ENCODE measurements around the gene SLC8A1. TPM values are rescaled to one million over a fixed set of nuclear protein-coding genes. Genes with fewer than 3 reads are reported as not detected.

SLC8A1 gene
- total and polyA plus RNA-seq, 7 donors, result 0.20 to 4.9 (median 2.3) TPM

DNA sequence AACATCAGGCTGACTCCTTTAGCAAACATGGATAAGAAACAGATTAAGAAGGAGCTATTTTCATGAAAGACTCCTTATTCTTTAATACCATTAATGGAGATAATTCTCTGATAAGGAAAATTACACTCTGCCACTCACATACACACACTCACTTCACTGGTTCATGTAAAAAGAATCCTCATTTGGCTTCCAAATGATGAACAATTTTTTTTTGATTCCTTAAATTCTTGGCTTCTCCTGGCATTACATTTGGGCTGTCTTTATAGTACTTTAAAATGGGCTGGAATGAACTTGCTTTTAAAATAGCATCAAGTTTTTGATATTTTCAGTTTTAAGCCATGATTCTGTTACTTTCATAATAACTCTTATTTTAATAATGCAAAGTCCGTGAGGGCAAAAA, 328.6 kb downstream of the SLC8A1 start:
- intact Hi-C loops (cut with DNase I), result no loop called here
- DNase-seq, result no peak
- WGBS, 3 donors, result 58 to 64% (median 60%) methylated on average over 1 of the region's 1 CpG
- TF ChIP-seq, protein P1, sequence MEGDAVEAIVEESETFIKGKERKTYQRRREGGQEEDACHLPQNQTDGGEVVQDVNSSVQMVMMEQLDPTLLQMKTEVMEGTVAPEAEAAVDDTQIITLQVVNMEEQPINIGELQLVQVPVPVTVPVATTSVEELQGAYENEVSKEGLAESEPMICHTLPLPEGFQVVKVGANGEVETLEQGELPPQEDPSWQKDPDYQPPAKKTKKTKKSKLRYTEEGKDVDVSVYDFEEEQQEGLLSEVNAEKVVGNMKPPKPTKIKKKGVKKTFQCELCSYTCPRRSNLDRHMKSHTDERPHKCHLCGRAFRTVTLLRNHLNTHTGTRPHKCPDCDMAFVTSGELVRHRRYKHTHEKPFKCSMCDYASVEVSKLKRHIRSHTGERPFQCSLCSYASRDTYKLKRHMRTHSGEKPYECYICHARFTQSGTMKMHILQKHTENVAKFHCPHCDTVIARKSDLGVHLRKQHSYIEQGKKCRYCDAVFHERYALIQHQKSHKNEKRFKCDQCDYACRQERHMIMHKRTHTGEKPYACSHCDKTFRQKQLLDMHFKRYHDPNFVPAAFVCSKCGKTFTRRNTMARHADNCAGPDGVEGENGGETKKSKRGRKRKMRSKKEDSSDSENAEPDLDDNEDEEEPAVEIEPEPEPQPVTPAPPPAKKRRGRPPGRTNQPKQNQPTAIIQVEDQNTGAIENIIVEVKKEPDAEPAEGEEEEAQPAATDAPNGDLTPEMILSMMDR (IDR thresholded peaks at IDR 0.05), result no peak
- Histone ChIP-seq H3K4me1 (no peaks in the 10 kb centered on the region), H3K27me3 (ENCODE audit: insufficient read depth in 3 of 3, low read length in 2 of 3) (no peaks in the 10 kb centered on the region), H3K9me3 (no peaks in the 10 kb centered on the region), H3K36me3 (ENCODE audit: insufficient read depth in 1 of 2, low read depth in 1 of 2) (no peaks in the 10 kb centered on the region), H3K4me3 (no peak overlapping the region), H3K27ac (no peak overlapping the region)
- no peak for ATAC-seq

DNA sequence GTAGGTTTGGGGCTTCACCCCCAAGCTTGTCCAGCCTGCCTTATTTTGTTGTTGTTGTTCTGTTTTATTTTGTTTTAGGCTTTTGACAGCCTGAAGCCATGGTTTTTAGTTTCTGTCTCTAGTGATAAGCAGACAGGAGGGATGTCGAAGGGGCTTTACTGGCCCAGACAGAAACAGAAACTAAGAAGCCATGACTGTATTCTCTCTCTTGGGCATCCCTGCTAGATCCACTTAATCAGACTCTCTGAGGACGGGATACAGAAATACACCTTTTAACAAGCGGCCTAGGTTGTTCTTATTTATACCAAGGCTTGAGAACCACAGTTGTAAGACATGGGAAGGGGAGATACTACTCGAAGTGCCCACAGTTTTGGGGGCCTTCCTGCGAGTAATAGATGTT, 330.9 kb downstream of the SLC8A1 start:
- no peaks in the 10 kb centered on the region for H3K36me3 ChIP-seq (ENCODE audit: insufficient read depth in 1 of 2, low read depth in 1 of 2)
- intact Hi-C loops (cut with DNase I), result no loop called here
- 85 to 92% (median 86%) methylated on average over 5 of the region's 5 CpGs for WGBS, 3 donors
- ATAC-seq (no peak), DNase-seq (no peak)
- H3K4me3 ChIP-seq, result no peak overlapping the region
- no peak overlapping the region for H3K27ac ChIP-seq
- H3K4me1 ChIP-seq, result no peaks in the 10 kb centered on the region
- H3K27me3 ChIP-seq (ENCODE audit: insufficient read depth in 3 of 3, low read length in 2 of 3), result no peaks in the 10 kb centered on the region
- TF ChIP-seq, protein P1 (IDR thresholded peaks at IDR 0.05), result no peak
- no peaks in the 10 kb centered on the region for H3K9me3 ChIP-seq

DNA sequence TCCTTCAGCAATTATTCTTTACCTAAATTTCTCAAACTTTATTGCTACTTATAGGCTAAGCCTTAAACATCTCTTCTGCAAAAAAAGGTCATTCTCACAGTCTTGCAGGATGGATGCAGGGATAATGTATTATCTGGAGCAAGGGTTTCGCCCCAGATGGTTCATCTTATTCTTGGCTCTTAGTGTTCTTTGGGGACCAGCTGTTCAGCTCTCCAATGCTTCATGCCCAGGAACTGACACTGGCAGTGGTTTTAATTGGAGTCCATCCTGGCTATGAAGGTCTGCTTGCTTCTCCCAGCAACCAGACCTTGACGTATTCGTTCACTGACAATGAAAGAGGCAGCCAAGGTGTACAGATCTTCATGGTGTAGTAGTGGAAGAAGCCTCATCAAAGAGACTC, 331.9 kb downstream of the SLC8A1 start:
- WGBS, 3 donors, result 41 to 60% (median 45%) methylated on average over 3 of the region's 3 CpGs
- Histone ChIP-seq H3K4me3 (no peak overlapping the region), H3K27me3 (ENCODE audit: insufficient read depth in 3 of 3, low read length in 2 of 3) (no peaks in the 10 kb centered on the region), H3K36me3 (ENCODE audit: insufficient read depth in 1 of 2, low read depth in 1 of 2) (no peaks in the 10 kb centered on the region), H3K9me3 (no peaks in the 10 kb centered on the region), H3K27ac (no peak overlapping the region), H3K4me1 (no peaks in the 10 kb centered on the region)
- TF ChIP-seq, protein P1 (IDR thresholded peaks at IDR 0.05), result no peak
- no peak for ATAC-seq
- DNase-seq, result no peak
- intact Hi-C loops (cut with DNase I), result no loop called here

DNA sequence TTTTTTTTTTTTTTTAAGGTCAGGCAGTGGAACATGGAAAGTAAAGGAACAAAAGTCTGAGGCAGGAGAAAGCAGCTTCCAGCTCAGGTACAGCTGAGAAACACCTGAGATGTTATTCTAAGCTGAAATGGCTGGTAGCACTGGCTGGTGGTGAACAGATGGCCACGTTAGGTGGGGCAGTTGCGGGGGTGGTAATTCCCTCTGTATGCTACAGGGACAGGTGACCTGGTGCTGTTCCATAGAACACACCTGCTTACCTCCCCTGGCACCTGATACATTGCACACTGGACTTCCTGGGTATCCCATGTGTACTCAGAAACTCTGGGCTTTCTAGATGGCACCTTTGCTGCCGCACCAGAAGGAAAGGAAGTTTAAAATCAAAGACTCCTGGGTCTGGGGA, 333.3 kb downstream of the SLC8A1 start:
- ATAC-seq (no peak), DNase-seq (no peak)
- H3K27me3 ChIP-seq (ENCODE audit: insufficient read depth in 3 of 3, low read length in 2 of 3), result no peaks in the 10 kb centered on the region
- no peaks in the 10 kb centered on the region for H3K36me3 ChIP-seq (ENCODE audit: insufficient read depth in 1 of 2, low read depth in 1 of 2)
- H3K9me3 ChIP-seq, result no peaks in the 10 kb centered on the region
- no peak overlapping the region for H3K27ac ChIP-seq
- no peaks in the 10 kb centered on the region for H3K4me1 ChIP-seq
- WGBS, 3 donors, result 94 to 100% (median 95%) methylated on average over 3 of the region's 3 CpGs
- no peak overlapping the region for H3K4me3 ChIP-seq
- TF ChIP-seq, protein P1 (IDR thresholded peaks at IDR 0.05), result no peak
- intact Hi-C loops (cut with DNase I), result no loop called here

DNA sequence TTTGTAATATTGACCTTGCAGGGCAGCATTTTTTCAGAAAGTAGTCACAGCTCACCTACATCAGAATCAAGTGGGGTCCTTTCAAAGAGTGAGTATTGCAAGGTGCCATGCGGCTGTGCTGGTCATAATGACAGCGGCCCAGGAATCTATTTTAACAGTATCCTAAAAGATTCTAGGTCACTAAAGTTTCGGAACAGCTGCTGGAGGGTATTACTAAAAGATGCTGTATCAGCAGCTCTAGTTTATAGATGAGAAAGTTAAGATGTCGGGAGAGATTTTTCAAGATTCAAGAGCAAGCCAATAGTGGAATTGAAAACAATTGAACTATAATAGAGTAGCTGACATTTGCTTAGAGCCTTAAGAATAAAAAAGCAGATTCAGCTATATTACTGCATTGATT, 336.0 kb downstream of the SLC8A1 start:
- intact Hi-C loops (cut with DNase I), result no loop called here
- Histone ChIP-seq H3K9me3 (no peaks in the 10 kb centered on the region), H3K27me3 (ENCODE audit: insufficient read depth in 3 of 3, low read length in 2 of 3) (no peaks in the 10 kb centered on the region), H3K36me3 (ENCODE audit: insufficient read depth in 1 of 2, low read depth in 1 of 2) (no peaks in the 10 kb centered on the region), H3K4me3 (no peak overlapping the region), H3K4me1 (no peaks in the 10 kb centered on the region), H3K27ac (no peak overlapping the region)
- DNase-seq (no peak), ATAC-seq (no peak)
- 64 to 82% (median 82%) methylated on average over 4 of the region's 4 CpGs for WGBS, 3 donors
- TF ChIP-seq, protein P1 (IDR thresholded peaks at IDR 0.05), result no peak

All from psoas muscle (tissue), 8 donors.